ENCODE results near the gene SRP14. TPM values are rescaled to one million over a fixed set of nuclear protein-coding genes. Genes with fewer than 3 reads are reported as not detected.

Gene SRP14
- total RNA-seq, 1 experiment from 2014 or later: 200 TPM

DNA sequence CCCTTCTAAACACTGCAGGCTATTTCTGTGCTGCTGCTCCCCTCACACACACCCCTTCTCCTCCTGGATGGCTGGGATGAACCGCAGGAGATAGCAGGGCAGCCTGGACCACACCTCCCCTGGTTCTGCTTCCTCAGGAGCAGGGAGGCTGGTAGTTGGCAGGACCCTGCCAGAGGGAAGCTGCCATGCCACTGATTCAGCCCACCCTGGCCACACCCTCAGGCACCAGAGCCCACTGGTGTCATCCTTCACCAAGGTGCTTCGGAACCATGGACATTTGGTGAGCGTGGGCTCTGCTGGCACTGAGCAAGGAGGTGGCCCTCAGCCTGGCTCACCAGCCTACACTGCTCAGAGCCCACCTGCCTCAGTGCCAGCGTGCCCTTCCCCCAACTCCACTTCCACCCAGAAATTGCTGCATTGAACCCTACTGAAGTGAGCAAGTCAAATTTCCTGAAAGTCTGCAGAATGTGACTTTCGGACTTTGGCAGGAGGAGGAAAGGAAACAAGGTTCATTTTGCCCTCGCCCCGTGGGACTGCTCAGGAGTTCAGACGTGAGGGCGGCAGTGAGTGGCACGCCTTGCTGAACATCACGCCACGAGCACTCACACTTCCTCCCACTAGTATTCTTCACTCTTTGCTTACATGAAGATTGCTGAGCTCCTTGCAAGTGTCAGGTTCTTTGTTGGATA is 43.4 kb upstream of the SRP14 start:
- Mint-ChIP-seq H3K9me3 (no peaks in the 10 kb centered on the region), H3K27ac (no peak overlapping the region), H3K4me3 (peak overlapping the region in 1 of 2 experiments; percentile 35; a peak in 1 of 5 replicates), H3K36me3 (ENCODE audit: insufficient read depth in 1 of 3, low read depth in 3 of 3) (no peaks in the 10 kb centered on the region), H3K4me1 (peaks cover 40 to 47% of the 10 kb centered on the region in 2 experiments), H3K27me3 (ENCODE audit: low read depth) (peaks cover 54% of the 10 kb centered on the region)
- DNase-seq: no peak
- no peak overlapping the region for H4K5ac ChIP-seq (ENCODE audit: insufficient read length, low read depth, low read length)
- H4K20me1 ChIP-seq (ENCODE audit: control insufficient read depth, insufficient read depth, insufficient read length): no peaks in the 10 kb centered on the region
- H3K4ac ChIP-seq (ENCODE audit: low read depth, low read length): no peak overlapping the region
- TF ChIP-seq, protein P1, sequence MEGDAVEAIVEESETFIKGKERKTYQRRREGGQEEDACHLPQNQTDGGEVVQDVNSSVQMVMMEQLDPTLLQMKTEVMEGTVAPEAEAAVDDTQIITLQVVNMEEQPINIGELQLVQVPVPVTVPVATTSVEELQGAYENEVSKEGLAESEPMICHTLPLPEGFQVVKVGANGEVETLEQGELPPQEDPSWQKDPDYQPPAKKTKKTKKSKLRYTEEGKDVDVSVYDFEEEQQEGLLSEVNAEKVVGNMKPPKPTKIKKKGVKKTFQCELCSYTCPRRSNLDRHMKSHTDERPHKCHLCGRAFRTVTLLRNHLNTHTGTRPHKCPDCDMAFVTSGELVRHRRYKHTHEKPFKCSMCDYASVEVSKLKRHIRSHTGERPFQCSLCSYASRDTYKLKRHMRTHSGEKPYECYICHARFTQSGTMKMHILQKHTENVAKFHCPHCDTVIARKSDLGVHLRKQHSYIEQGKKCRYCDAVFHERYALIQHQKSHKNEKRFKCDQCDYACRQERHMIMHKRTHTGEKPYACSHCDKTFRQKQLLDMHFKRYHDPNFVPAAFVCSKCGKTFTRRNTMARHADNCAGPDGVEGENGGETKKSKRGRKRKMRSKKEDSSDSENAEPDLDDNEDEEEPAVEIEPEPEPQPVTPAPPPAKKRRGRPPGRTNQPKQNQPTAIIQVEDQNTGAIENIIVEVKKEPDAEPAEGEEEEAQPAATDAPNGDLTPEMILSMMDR (conservative IDR thresholded peaks at IDR 0.05): no peak
- H3K23me2 ChIP-seq (ENCODE audit: insufficient read length, low read depth, low read length, poor library complexity, severe bottlenecking): no peaks in the 10 kb centered on the region
- no peak overlapping the region for H2BK5ac ChIP-seq (ENCODE audit: insufficient read length, low read length)
- H2AFZ ChIP-seq (ENCODE audit: low read length): no peak overlapping the region
- no peaks in the 10 kb centered on the region; the same call in 1 of the 2 replicates for H3K27me3 ChIP-seq (ENCODE audit: insufficient read depth, low read length)
- H2BK120ac ChIP-seq (ENCODE audit: low read depth, low read length, poor library complexity, severe bottlenecking): no peak overlapping the region
- no peak overlapping the region for H4K8ac ChIP-seq (replicated peaks; ENCODE audit: insufficient read length, low read depth, low read length)
- H3K9me3 ChIP-seq (ENCODE audit: control insufficient read depth, low read depth, low read length): no peaks in the 10 kb centered on the region
- peaks cover 6% of the 10 kb centered on the region; the same call in 1 of the 2 replicates for H3K4me1 ChIP-seq (ENCODE audit: insufficient read depth, low read length)
- H3K14ac ChIP-seq (ENCODE audit: insufficient read depth, low read length): no peak overlapping the region; the same call in 1 of the 2 replicates
- no peak overlapping the region for H4K91ac ChIP-seq (ENCODE audit: insufficient read length, low read depth, low read length)
- no CpG with 5 or more reads among the region's 12 CpGs for WGBS (ENCODE audit: extremely low coverage, insufficient read length, low lambda C conversion rate)
- no peak overlapping the region for H2BK15ac ChIP-seq (ENCODE audit: low read depth, low read length)
- H2BK12ac ChIP-seq (ENCODE audit: insufficient read length, low read depth, low read length): no peak overlapping the region
- peak overlapping the region; percentile 13 for H3K18ac ChIP-seq (ENCODE audit: insufficient read length, low read depth, low read length)
- no peak overlapping the region for H3K23ac ChIP-seq (ENCODE audit: insufficient read length, low read depth, low read length)
- H3K27ac ChIP-seq (ENCODE audit: insufficient read length, low read depth, low read length): no peak overlapping the region
- no peaks in the 10 kb centered on the region for H3K79me1 ChIP-seq (ENCODE audit: insufficient read depth, low read depth, low read length, poor library complexity, severe bottlenecking)
- no peak overlapping the region for H2AK5ac ChIP-seq (ENCODE audit: insufficient read length, low read length)
- no peak overlapping the region for H3T11ph ChIP-seq (ENCODE audit: low read length)
- H3K4me2 ChIP-seq (ENCODE audit: insufficient read depth, insufficient read length, low read length): peak overlapping the region; percentile 20
- H3K56ac ChIP-seq (ENCODE audit: insufficient read length, low read depth, low read length): no peak overlapping the region
- no peak overlapping the region for H2BK20ac ChIP-seq (ENCODE audit: low read depth, low read length, poor library complexity, severe bottlenecking)
- no peak overlapping the region for H3K9ac ChIP-seq (ENCODE audit: extremely low read depth, insufficient read length, low read length)
- no peaks in the 10 kb centered on the region for H3K79me2 ChIP-seq (ENCODE audit: insufficient read depth, low read length)
